ENCODE measurements around the gene AP3S2.

DNA sequence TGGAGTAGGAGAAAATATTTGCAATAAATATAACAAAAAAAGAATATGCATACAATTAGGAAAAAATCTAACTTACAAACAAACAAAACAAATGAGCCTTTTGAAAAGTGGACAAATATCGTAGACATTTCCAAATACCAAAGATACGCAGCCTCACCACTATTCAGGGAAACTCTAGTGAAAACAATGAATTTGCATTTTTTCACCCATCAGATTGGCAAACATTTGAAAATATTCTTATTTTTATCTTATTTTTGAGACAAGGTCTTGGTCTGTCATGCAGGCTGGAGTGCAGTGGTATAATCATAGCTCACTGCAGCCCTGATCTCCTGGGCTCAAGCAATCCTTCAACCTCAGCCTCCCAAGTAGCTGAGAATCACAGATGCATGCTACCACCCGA, 15.5 kb downstream of the AP3S2 start:
- TF ChIP-seq CTCF (IDR thresholded peaks at IDR 0.05; ENCODE audit: borderline replicate concordance, extremely low read depth, low read length, poor library complexity, severe bottlenecking) (no peak), EZH2 (IDR thresholded peaks at IDR 0.05; ENCODE audit: borderline replicate concordance, low read depth, low read length, severe bottlenecking) (no peak)
